ENCODE results near the gene FBXO21.
"Not testable (repeated sequence)": the region's sequence is repeated elsewhere in the genome, so short reads cannot be mapped to it uniquely, and the experiment has no call there.

The FBXO21 gene

GRCh38 chr12:117101953-117102799 lies 88.1 kb downstream of the FBXO21 start:
- DNase-seq (ENCODE audit: low spot score) = no peak

- no peak for DNase-seq (ENCODE audit: low spot score)
These were observed 89.2 kb downstream of the FBXO21 start for GRCh38 chr12:117100851-117101673.

- no peak for DNase-seq (ENCODE audit: low spot score)
These were observed 90.0 kb downstream of the FBXO21 start for GRCh38 chr12:117100251-117100650.

GRCh38 chr12:117098361-117099217 lies 91.7 kb downstream of the FBXO21 start:
- no peak for DNase-seq (ENCODE audit: low spot score)

GRCh38 chr12:117098024-117098360 lies 92.3 kb downstream of the FBXO21 start:
- DNase-seq (ENCODE audit: low spot score) = no peak

- DNase-seq (ENCODE audit: low spot score) = no peak
These were observed 93.1 kb downstream of the FBXO21 start for GRCh38 chr12:117097159-117097558.

GRCh38 chr12:117096501-117097042 lies 93.7 kb downstream of the FBXO21 start:
- DNase-seq (ENCODE audit: low spot score) = no peak

- DNase-seq (ENCODE audit: low spot score) = not testable (repeated sequence)
These were observed 95.1 kb downstream of the FBXO21 start for GRCh38 chr12:117095191-117095590.

- no peak for DNase-seq (ENCODE audit: low spot score)
These were observed 96.2 kb downstream of the FBXO21 start for GRCh38 chr12:117093918-117094630.

GRCh38 chr12:117093431-117093830 lies 96.8 kb downstream of the FBXO21 start:
- no peak for DNase-seq (ENCODE audit: low spot score)

- DNase-seq (ENCODE audit: low spot score) = no peak
These were observed 97.4 kb downstream of the FBXO21 start for GRCh38 chr12:117092886-117093285.

GRCh38 chr12:117092511-117092780 lies 97.8 kb downstream of the FBXO21 start:
- DNase-seq (ENCODE audit: low spot score) = no peak
